Esophagus squamous epithelium (tissue), 4 donors: ENCODE data around the gene NLGN1.

ENCODE experiments used
- CTCF ChIP-seq, 6 experiments: fragments of 450-650 bp in 4 of 6; fragments of 200-600 bp in 2 of 6; sonication (generic) in 2 of 6; IDR thresholded peaks; one replicate each; pipeline ENCODE4 v1.5.1; 2016 to 2019; ENCODE audit warnings: antibody characterized with exemption in 6 of 6, mild to moderate bottlenecking in 4 of 6, moderate library complexity in 4 of 6
- POLR2A ChIP-seq, 4 donors: fragments of 450-650 bp; IDR thresholded peaks; one replicate each; pipeline ENCODE4 v1.6.1; 2017; ENCODE audit warnings: antibody characterized with exemption in 4 of 4, mild to moderate bottlenecking in 4 of 4, moderate library complexity in 3 of 4

- TF ChIP-seq CTCF (IDR thresholded peaks at IDR 0.05) (no peak), POLR2A (IDR thresholded peaks at IDR 0.05) (no peak)
These were observed 911.2 kb downstream of the NLGN1 start for GRCh38 chr3:174308736-174309135.
